Neural cell (in vitro differentiated cells): ENCODE results near the gene ZNF41.

Experiments used
- EZH2 ChIP-seq: fragments of 200-600, 300-800 bp; shearing (Covaris generic), sonication (generic); IDR thresholded peaks from 2 replicates; pipeline ENCODE4 v1.6.1; 2014; ENCODE audit warnings: antibody characterized with exemption, low read length, borderline replicate concordance, mild to moderate bottlenecking; ENCODE audit not compliant: insufficient read depth, poor library complexity, severe bottlenecking
- POLR2AphosphoS5 ChIP-seq: IDR thresholded peaks from 2 replicates; pipeline ENCODE4 v1.6.1; 2012
- SMC3 ChIP-seq: fragments of 450-650 bp; conservative IDR thresholded peaks from 2 replicates; pipeline ENCODE4 v1.6.1; 2014; ENCODE audit warnings: antibody characterized with exemption, mild to moderate bottlenecking, moderate library complexity; ENCODE audit not compliant: poor library complexity
- TF ChIP-seq, protein P1 (sequence below): fragments of 450-650 bp; IDR thresholded peaks from 2 replicates; pipeline ENCODE4 v1.5.1; 2014; ENCODE audit warnings: antibody characterized with exemption, mild to moderate bottlenecking, moderate library complexity; ENCODE audit not compliant: poor library complexity, severe bottlenecking

DNA sequence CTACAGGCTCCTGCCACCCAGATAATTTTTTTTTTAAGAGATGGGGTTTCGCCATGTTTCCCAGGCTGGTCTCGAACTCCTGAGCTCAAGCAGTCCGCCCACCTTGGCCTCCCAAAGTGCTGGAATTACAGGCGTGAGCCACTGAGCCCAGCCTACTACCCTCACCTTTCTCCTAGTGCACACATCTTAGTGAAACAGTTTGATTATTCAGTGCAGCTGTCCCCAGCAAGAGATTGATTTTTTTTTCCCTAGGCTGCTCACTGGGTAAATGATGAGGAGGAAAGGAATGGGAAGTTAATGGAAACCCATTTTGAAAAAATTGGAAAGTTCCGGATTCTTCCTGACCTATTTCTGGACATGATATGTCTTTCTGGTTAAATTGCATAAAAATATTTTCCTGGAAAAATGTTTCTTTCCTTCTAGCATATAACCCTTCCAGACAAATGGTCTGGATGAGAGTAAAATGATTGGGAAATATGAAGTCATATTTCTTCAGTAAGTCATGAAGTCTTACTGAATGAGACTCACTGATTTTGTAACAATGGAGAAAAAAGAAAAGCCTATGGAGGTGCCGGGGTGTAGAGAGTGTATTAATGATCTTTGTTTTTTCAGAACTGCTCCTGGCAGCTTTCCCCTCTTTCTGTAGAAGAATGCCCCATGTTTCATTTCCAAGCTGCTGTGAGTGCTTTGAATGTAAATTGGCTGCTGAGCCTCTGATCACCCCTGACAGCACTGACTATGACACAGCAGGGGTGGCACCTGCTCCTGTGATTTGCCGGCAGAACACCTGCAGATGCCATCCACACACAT is 19.5 kb upstream of the ZNF41 start:
- TF ChIP-seq, protein P1, sequence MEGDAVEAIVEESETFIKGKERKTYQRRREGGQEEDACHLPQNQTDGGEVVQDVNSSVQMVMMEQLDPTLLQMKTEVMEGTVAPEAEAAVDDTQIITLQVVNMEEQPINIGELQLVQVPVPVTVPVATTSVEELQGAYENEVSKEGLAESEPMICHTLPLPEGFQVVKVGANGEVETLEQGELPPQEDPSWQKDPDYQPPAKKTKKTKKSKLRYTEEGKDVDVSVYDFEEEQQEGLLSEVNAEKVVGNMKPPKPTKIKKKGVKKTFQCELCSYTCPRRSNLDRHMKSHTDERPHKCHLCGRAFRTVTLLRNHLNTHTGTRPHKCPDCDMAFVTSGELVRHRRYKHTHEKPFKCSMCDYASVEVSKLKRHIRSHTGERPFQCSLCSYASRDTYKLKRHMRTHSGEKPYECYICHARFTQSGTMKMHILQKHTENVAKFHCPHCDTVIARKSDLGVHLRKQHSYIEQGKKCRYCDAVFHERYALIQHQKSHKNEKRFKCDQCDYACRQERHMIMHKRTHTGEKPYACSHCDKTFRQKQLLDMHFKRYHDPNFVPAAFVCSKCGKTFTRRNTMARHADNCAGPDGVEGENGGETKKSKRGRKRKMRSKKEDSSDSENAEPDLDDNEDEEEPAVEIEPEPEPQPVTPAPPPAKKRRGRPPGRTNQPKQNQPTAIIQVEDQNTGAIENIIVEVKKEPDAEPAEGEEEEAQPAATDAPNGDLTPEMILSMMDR: no peak
- TF ChIP-seq SMC3: no peak
- peak; percentile 22 for TF ChIP-seq POLR2AphosphoS5
- no peak for TF ChIP-seq EZH2
